SU-DHL-6 (cell line): ENCODE results near the gene WDR7.

Source experiments
- EZH2phosphoT487 ChIP-seq: fragments of 200-600 bp; sonication (generic), shearing (Covaris generic); conservative IDR thresholded peaks from 2 replicates; pipeline ENCODE4 v1.6.1; 2018; ENCODE audit warnings: mild to moderate bottlenecking, antibody characterized with exemption, low read length, moderate library complexity, mixed read lengths
- TF ChIP-seq, protein P1 (sequence below): fragments of 200-600 bp; sonication (generic); IDR thresholded peaks from one replicate; pipeline ENCODE4 v1.5.1; 2017; ENCODE audit warnings: antibody characterized with exemption, mild to moderate bottlenecking, low read length, moderate library complexity; ENCODE audit not compliant: insufficient read depth, poor library complexity, severe bottlenecking

DNA sequence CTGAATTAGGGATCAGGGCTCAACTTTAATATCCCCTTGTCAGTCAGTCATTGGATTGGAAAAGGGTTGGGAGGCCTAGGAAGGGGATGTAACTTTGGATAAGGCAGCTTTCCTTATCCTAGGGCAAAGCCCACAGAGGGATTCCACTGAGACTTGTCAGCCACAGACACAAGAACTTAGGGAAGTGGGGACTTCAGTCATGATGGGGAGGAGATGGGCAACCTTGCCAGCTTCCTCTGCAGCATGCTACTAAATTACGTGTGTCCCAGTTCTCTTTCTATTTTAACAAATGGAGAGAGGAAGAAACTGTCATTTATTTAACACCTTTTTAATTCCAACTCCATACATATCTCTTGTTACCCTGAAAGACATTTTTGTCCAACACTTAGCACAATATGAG, 237.8 kb downstream of the WDR7 start:
- TF ChIP-seq, protein P1, sequence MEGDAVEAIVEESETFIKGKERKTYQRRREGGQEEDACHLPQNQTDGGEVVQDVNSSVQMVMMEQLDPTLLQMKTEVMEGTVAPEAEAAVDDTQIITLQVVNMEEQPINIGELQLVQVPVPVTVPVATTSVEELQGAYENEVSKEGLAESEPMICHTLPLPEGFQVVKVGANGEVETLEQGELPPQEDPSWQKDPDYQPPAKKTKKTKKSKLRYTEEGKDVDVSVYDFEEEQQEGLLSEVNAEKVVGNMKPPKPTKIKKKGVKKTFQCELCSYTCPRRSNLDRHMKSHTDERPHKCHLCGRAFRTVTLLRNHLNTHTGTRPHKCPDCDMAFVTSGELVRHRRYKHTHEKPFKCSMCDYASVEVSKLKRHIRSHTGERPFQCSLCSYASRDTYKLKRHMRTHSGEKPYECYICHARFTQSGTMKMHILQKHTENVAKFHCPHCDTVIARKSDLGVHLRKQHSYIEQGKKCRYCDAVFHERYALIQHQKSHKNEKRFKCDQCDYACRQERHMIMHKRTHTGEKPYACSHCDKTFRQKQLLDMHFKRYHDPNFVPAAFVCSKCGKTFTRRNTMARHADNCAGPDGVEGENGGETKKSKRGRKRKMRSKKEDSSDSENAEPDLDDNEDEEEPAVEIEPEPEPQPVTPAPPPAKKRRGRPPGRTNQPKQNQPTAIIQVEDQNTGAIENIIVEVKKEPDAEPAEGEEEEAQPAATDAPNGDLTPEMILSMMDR, result no peak
- TF ChIP-seq EZH2phosphoT487, result no peak
